NCI-H748 treated with DMSO at 0.1 percent for 48 hours (cell line): ENCODE results near the gene YARS1.

Experiments
- DNase-seq: peaks from one replicate; lab custom pipeline; 2025; lab: John Stamatoyannopoulos, UW

Gene YARS1

GRCh38 chr1:32817159-32817814 lies at the start of gene YARS1, which contains the start of gene S100PBP:
Gene YARS1 (minus strand): TSS chr1:32817358. CDS start chr1:32817244, 114 bp downstream.
Gene S100PBP (plus strand): TSS chr1:32817653. CDS start chr1:32826100, 8,447 bp downstream.
- DNase-seq: peak; percentile 87

DNA sequence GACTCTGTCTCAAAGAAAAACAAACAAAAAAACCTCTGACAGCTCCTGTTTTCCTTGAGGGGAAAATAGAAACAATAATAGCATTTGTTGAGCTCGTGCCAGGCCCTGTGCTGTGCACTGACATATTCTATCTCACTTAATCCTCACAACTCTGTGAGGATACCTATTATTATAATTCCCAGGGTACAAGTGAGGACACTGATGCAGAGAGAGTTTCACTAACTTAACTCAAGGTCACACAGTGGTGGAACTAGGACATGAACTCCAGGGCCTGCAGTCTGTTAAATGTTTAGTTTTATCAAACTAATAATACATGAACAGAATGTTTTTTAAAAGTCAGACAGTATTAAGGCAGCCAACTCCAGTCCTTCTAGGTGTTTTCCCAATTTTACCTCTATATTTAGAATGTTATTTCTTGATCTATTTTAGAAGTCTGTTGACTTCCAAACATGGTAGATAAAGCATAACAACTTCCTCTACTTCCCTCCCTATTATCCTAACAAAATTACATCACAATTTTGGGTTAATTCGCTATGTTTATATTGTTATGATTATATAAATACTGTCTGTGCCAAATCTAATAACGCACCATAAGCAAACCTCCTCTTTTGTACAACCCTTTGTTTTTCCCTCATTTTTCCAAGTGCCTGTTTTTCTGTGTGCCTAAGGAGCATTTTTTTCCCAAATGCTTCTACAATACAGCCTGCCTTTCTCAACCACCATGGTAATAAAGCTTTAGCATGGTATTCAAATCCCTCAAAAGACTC lies 48.7 kb upstream of the YARS1 start:
- DNase-seq: no peak

- no peak for DNase-seq
Observed at GRCh38 chr1:32864375-32865019, 47.3 kb upstream of the YARS1 start.

GRCh38 chr1:32863881-32864245 lies 46.7 kb upstream of the YARS1 start:
- no peak for DNase-seq

DNA sequence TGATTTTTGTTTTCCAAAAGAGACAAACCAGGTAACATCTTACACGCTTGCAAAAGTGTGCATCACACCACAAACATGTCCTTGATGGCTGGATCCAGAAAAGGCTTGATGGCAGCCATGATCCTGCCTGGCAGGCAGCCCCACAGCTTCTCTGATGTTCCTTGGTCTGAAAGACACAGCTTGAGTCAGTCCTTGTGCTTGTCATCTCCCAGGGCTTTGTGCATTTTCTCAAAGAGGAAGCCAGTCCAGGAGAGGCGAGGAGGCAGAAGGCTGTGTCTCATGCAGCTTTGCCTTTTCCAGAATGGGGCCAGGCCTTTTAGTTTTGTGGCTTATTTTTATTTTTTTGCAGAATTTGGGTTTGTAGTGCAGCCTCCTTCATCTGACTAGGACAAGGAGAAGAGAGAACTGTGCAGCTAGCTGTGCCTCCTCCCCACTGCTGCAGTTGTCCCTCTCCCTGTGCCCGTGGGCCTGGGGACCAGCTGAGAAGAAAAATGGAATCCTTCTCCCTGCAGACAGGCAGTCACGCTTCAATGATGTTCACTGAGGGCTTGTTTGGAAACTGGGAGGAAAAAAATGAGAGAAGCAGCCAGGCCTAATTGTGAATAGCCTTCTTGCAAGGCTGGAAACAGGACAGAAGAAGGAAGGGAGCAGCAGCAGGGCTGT lies 46.2 kb upstream of the YARS1 start:
- DNase-seq: no peak

DNA sequence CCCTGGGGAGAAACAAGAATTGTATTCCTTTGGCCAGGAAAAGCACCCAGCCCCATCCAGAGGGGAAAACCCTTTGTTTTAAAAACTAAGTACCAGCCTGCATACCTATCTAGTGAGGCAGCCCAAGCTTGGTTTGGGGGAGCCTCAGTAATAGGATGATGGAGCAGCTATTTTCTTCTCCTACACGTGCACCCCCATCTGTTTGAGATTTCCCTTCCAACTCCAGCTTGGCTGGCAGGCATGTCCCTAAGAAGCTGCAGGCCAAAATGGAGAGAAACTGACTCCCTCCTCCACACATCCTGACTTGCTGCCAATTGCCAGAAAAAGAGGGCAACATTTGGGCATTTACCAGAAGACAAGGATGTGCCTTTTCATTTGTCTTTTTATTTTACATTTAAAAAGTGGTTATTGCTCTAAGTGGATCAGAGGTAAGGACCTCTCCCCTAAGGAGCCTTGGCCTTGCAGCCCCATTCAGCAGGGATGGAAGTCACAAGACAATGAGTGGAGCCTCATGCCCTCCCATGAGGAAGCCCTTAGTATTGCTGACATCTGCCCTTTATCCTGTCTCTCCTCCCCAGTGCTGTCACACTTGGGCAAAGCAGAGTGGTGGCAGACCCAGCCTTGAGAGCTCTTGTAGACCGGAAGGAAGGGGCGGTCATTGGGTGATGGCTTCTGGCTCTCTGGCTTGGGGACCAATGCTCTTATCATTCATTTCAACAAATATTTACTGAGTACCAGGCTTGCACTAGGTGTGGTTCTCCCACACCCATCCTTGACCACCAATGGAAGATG lies 44.9 kb upstream of the YARS1 start:
- no peak for DNase-seq

DNA sequence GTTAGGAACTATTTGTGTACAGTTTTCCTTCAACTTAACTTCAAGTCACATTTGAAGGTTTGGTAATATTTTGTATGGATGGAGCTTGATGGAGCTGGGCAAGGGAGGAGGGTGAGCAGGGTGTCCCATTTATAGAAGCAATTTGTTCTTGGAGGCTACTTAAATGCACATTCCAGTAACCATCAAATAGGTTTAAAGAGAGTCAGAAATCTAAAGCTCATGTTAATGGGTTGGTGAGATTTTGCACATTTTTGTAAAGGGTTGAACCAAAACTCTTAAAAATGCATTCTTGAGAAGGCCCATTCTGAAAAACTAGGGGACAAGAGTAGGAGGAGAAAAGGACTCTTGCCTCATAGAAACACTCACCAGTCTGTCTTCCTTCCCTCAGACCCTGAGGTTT lies 43.4 kb upstream of the YARS1 start:
- DNase-seq: no peak

DNA sequence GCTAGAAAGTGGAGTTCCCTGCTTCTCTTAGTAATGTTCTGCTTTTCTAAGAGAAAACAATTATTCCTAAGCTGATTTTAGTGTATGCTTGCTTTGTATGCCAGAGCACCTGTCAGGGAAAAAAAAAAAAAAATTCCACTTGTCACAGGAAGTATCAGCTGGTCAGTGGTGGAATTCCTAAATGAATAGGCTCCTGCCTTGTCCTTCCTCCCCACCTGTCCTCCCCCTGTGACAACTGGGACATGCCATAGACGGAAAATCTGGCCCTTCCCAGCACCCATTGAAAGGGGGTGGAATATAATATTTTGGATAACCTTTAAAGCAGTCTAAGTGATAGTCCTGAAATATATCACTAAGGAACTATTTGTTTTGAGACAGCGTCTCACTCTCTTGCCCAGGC lies 42.8 kb upstream of the YARS1 start:
- DNase-seq: no peak

GRCh38 chr1:32858791-32859190 lies 41.6 kb upstream of the YARS1 start:
- DNase-seq: no peak

DNA sequence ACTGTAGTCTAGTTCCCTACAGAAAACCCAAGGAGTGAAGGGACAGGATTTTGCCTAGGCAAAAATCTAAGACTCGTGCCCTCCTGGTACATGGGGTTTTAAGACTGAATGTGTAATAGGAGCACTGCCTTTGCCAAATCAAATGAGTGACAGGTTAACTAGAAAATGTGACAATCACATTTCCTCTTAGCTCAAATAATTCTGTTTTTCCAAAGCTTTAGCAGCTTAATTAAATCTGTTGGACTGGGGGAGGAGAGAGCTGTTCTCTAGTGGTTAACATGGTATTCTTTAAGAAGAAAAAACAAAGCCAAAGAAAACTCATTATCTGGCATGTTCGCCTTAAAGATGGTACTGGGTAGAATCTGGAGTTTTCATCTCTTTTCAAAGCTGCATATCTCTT lies 41.0 kb upstream of the YARS1 start:
- no peak for DNase-seq

GRCh38 chr1:32855861-32856617 lies 38.9 kb upstream of the YARS1 start:
- DNase-seq: no peak

- no peak for DNase-seq
Observed at GRCh38 chr1:32848354-32849063, 31.4 kb upstream of the YARS1 start.

GRCh38 chr1:32831878-32832277 lies 14.7 kb upstream of the YARS1 start:
- DNase-seq: no peak

DNA sequence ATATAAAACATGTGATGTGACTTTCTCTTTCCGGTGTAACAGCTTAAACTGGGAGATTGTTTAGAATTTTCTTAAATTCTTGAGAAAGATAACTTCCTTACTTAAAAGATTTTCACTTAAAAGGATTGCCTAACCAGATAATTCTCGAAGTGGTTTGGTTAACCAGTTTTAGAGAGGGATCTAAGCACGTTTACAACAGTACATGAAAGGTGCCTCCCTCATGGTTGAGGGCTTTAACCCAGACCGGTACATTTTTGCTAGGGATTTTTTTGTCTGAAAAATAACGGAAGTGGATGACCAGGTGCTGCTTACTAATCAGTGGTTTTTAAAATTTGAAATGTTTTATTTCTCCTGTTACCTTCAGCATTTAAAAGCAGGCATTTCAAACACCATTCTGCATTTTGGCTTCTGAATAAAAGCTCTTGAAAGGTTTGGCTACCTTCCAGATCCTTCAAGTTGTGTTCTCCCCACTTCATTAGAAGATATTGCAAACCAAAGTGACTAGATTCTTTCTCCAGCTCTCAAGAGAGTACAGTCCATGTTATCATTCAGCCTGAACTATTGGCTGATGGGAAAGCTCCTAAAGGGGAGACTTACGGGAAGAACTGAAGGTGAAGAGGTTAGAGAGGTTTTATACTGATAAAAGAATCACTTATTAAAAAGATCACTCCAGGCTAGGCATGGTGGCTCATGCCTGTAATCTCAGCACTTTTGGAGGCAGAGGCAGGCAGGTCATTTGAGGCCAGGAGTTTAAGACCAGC lies 13.1 kb upstream of the YARS1 start:
- DNase-seq: no peak

- no peak for DNase-seq
Observed at GRCh38 chr1:32828341-32828740, 11.2 kb upstream of the YARS1 start.

GRCh38 chr1:32825181-32825580 lies 8.0 kb upstream of the YARS1 start:
- DNase-seq: no peak

DNA sequence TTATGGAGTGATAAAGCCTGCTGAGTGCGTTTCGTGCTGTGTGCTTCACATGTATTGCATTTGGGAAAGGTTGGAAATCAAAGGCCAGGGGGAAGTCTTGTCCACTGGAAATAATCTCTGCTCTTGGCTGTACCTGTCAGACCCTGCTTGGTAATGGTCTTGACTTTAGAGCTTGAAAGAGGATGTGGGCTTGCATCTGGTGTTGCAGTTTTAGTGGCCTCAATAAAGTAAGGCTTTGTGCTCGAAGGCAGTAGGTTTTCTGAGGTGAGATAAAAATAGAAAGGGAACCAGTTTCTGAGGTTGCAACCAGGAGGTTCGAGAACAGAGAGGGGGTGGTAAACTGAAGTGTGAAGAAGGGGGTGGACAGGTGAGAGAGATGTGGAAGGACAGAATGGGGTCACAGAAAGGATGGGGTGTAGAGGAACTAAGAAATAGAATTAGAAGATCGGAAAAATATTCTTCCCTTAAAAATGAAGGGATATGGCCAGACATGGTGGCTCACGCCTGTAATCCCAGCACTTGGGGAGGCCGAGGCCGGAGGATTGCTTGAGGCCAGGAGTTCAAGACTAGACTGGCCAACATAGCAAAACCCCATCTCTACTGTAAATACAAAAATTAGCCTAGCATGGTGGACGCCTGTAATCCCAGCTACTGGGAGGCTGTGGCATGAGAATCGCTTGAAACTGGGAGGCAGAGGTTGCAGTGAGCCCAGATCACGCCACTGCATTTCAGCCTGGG lies 1.8 kb upstream of the YARS1 start:
- no peak for DNase-seq

- no peak for DNase-seq
Observed at GRCh38 chr1:32817815-32818786, 943 bp upstream of the YARS1 start.
